ENCODE data around the gene CEP128.

GRCh38 chr14:80944861-80945617 is 3.5 kb upstream of the CEP128 start:
- TF ChIP-seq POLR2A (IDR thresholded peaks at IDR 0.05), result no peak
- TF ChIP-seq CTCF (IDR thresholded peaks at IDR 0.05), result no peak
- no peak for TF ChIP-seq POLR2AphosphoS5 (IDR thresholded peaks at IDR 0.05)
- no peak for TF ChIP-seq EP300 (IDR thresholded peaks at IDR 0.05)

All from stomach (tissue), 4 donors.